Stimulated activated CD8-positive, alpha-beta memory T cell treated with anti-CD3 and anti-CD28 coated beads, Interleukin-15, amount 100 ng/mL, for 1 hour (primary cell): ENCODE data around the gene OR1B1.
"Not testable (repeated sequence)": the region's sequence is repeated elsewhere in the genome, so short reads cannot be mapped to it uniquely, and the experiment has no call there.

ENCODE experiments used
- DNase-seq: peaks from one replicate; pipeline ENCODE4 v3.0.0-alpha.2; 2020; ENCODE audit warnings: low read depth

OR1B1 gene

DNA sequence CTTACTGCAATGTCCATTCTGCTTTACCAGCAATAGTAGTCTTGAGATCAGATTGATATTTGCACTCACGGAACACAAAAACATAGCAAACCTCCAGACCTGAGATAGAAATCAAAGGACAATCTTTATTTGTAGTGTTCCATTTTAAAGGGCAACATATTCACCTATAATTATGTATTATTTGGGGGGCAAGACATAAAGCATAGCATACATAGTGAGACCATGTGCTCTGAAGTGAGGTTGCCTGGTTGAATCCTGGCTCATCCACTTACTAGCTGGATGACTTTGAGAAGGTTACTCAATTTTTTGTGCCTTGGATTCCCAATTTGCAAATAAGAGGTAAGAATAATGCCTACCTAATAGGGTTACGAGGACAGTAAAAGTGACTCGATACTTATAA is at the start of gene OR1B1:
OR1B1 (minus strand) TSS at position 101 of the 400 bp plus-strand sequence.
- DNase-seq = no peak

DNA sequence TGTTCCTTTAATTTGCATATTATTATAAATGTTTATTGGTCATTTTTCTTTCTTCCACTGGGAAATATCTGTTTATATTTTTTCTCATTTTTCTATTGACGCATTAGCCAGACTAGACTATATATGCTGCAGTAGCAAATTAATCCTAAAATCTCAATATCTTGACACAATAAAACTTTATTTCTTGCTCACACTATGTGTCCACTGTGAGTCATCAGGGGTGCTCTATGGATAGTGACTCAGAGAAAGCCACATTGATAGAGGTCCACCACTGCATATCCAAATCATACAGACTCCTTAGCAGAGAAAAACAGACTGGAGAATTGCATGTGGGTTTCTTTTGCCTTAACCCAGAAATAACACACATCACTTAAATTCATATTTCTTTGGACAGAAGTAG is 38.3 kb upstream of the OR1B1 start:
- no peak for DNase-seq

DNA sequence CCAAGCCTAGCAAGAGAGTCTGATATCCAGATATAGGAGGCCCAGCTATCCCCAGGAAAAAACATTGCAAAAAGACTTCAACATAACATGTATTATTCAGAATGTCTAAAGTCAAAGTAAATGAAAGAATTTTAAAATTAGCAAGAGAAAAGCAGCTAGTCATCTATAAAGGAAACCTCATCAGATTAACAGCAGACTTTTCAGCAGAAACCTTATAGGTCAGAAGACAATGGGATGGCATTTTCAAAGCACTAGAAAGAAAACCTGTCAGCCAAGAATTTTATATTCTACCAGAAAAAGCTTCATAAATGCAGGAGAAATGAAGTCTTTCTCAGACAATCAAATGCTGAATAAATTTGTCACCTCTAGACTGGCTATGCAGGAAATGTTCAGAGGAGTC is 27.4 kb upstream of the OR1B1 start:
- no peak for DNase-seq

DNA sequence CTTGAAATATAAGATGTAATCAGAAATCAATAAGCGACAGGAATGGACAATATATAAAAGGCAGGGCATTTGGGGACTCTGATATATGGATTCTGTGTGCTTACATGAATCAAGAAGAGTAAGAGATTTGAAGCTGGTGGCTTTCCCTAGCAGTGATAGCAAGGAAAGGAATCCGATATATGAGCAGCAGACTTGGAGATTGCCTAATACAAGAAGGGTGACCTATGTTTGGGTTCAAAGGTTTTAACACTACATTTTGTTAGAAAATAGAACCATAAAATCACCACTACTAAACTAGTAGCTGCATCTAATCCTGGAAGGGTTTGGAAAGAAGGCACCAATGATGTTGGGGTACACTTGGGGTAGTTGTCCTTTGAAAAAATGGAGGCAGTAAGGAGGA is 15.1 kb upstream of the OR1B1 start:
- no peak for DNase-seq

DNA sequence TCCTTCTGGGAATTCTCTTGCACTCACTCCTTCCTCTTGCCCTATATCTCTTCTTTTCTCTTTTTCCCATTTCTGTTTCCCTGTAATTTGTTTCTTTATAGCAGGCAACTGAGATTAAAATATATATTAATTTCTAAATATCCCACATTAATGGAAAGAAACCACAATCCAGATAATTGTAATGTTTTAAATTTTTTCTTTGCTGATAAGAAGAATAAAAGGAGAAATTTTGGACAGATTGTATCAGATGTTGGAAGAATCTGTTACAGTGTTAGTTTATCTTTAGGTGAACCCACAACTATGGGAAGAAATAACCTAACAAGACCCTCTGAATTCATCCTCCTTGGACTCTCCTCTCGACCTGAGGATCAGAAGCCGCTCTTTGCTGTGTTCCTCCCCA is 4.0 kb upstream of the OR1B1 start, which contains the start of gene OR1L1:
OR1L1 (plus strand) TSS at position 301 of the 400 bp plus-strand sequence; CDS start at position 301, 0 bp downstream.
- no peak for DNase-seq

DNA sequence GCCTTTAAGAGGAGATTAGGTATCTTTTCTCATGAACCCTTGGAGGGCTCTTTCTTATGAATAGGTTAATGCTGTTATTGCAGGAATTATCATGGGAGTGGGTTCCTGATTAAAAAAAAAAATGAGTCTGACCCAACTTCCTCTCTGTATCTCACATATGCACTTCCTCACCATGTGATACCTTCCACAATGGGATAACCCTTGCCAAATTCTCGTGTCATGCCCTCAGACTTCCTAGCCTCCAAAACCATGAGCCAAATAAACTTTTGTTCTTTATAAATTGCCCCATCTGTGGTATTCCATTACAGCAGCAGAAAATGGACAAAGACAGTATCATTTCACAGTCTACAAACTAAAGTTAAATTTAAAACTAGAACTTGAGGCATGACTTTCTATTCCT is 1.0 kb downstream of the OR1B1 start:
- DNase-seq = no peak

DNA sequence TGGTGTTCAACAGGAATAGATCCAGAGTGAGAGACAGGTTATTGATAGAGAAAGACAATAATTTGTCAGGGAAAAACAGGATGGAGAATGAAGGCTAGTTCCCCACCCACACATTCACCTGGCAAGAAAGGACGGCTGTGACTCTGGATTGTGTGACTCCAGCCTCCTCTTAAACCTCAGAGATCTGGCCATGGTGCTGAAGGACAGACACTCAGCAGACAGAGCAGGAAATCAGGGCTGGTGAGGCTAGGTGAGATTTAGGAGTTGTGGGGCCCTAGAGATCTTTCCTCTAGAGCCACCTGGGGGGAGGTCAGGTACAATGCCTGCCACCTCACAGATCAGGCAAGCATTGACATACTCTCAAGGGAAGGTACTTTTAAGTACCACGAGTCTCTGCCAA is 15.2 kb downstream of the OR1B1 start:
- no peak for DNase-seq

DNA sequence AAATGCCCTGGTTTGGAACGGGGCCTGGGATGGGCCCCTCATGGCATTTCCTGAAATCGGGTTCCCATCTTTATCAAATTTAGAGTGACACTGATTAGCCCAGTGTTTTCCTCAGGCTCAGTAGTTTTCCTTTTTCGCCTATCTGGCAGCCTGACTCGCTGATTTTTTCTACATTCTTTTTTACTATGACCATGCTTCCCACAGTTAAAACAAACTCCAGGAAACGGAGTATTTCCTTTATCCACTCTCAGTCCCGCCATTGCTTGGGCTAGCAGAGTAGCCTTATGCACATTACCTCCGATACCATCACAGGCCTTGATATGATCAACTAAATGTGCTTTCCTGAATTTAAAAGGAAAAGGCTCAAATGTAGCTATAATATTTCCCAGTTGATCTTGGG is 37.4 kb downstream of the OR1B1 start:
- no peak for DNase-seq

DNA sequence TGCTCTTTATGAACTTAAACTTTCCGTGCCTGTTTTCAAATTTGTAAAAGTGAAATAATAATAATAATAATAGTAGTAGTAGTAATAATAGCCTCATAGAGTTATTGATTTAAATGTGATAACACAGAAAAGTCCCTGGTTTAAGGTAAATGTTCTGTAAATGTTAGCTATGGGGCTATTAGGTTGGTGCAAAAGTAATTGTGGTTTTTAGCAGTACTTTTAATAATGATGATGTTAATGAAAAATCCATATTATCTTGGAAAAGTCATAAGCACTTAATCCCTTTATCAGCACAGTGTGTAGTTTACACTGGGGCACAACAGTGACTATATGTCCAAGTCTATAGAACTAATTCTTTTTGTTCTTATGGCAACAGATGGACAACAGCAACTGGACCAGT is 43.1 kb downstream of the OR1B1 start, which contains the start of gene OR1Q1:
OR1Q1 (plus strand) TSS at position 377 of the 400 bp plus-strand sequence; CDS start at position 377, 0 bp downstream.
- DNase-seq = no peak

DNA sequence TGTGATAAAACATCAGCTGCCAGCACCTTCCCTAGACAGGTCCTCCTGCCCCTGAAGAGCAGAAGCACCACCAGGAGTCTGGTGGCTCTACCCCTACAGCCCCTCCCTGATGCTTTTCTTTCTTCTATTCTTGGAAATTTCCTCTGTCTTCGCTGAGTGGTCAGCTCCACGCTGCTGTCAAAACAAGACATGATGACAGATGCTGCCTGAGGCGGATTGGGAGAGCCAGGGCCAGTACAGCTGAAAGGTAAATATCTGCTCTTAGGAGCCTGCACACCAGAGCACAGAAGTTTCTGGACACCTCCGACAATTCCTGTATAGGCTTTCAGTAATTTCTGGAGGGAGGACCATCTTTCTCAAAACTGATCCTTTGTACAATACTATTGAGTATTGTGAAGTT is 47.6 kb downstream of the OR1B1 start:
- DNase-seq = no peak

DNA sequence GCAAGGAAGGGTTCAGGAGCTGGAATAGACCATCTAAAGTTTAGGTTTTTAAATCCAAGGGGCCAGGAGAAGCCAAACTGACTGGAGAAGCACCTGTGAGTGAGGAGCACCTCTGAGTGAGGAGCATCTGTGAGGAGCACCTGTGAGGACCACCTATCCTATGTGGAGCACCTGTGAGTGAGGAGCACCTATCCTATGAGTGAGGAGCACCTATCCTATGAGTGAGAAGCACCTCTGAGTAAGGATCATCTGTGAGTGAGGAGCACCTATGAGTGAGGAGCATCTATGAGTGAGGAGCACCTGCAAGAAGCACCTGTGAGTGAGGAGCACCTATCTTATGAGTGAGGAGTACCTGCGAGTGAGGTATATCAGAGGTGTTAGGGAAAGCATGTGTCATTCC is 50.8 kb downstream of the OR1B1 start:
- no peak for DNase-seq

DNA sequence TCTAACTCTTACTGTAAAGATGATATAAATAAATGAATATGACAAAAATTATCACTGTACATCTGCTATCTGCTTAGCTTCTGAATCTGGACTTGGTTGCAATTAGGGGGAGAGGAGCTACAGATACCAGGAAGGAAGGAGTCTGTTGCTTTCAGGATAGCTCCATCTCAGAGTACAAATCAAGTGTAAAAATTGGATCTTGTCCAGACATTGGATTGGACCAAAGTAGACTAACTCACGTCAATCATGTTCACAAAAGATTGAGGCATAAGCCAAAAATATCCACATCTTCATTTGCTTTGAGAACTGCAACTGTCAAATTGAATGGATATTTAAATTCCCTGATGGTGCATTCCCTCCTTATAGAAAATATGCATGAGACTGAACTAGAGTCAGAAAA is 51.7 kb downstream of the OR1B1 start:
- no peak for DNase-seq

DNA sequence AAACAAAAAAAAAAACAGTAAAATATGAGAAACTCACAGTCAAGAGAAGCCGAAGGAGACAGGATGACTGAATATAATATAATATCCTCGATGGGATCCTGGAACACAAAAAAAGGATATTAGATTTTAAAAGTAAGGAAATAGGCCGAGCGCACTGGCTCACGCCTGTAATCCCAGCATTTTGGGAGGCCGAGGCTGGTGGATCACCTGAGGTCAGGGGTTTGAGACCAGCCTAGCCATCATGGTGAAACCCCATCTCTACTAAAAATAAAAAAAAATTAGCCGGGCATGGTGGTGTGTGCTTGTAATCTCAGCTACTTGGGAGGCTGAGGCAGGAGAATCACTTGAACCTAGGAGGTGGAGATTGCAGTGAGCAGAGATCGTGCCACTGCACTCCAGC is 74.1 kb downstream of the OR1B1 start, which contains the start of gene OR1L8:
OR1L8 (minus strand) TSS at position 101 of the 400 bp plus-strand sequence. CDS start 14,907 bp downstream, outside the sequence.
- not testable (repeated sequence) for DNase-seq

DNA sequence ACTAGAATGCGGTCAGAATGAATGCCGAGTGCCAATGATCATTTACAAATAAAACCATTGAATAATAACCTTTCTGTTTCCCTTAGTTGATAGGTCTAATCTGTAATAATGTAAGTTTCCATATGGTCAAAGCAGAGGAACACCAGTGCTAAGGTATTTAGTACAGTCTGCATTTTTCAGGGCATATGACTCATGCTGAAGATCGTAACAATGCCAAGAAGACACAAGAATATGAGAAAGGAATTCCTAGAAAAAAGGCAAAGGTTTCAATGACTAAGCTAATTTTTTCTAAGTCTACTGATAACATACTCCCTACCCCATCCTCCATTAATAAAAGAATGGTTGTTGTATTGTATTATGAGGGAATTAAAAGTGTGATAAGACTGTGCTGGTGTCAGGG is 77.1 kb downstream of the OR1B1 start:
- DNase-seq = no peak

DNA sequence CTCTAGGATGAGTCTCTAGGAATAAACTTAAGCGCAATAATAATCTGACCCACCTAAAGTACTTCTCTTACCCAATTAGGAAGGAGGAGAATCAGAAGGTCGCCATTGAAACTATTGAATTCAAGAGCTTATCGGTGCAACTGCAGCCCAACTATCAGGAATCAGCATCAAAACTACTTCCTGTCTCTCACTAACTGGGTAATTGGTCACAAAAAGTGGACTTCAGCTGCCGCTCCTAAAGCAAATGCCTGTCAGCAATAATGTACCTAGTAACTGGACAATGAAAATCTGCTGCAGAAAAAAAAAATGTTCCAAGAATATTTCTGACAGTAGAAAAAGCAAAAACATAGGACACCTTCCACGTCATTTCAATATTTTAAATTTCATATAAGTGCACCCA is 77.6 kb downstream of the OR1B1 start:
- no peak for DNase-seq
